HL-60 (cell line): Measurements from ENCODE around the gene SKIC8.
A peak's percentile ranks its signal among the peaks of the same experiment; 100 is the strongest.

Source experiments
- DNase-seq, 2 experiments: peaks; one replicate each; pipeline ENCODE4 v3.0.0-alpha.2; 2010 to 2020; ENCODE audit warnings: low read depth in 1 of 2, low spot score in 1 of 2
- H3K27ac ChIP-seq: fragments of 250-450 bp; sonication (Bioruptor Pico); replicated peaks from 2 replicates; pipeline ENCODE4 v1.5.1; 2020; ENCODE audit warnings: mild to moderate bottlenecking, moderate library complexity
- H3K27me3 ChIP-seq: fragments of 250-450 bp; sonication (Bioruptor Pico); 2 replicates; pipeline ENCODE4 v1.5.1; 2021; ENCODE audit warnings: mild to moderate bottlenecking, moderate library complexity; ENCODE audit not compliant: insufficient read depth, poor library complexity, severe bottlenecking
- H3K4me3 ChIP-seq: replicated peaks from 2 replicates; pipeline ENCODE4 v1.5.1; 2011; ENCODE audit warnings: mild to moderate bottlenecking, control low read depth, low read length; ENCODE audit not compliant: insufficient read depth
- CTCF ChIP-seq: IDR thresholded peaks from one replicate; pipeline ENCODE4 v1.5.1; 2011; ENCODE audit warnings: low read length, control low read depth, inconsistent platforms; ENCODE audit not compliant: insufficient read depth
- GABPA ChIP-seq: IDR thresholded peaks from 2 replicates; pipeline ENCODE4 v1.6.1; 2012; ENCODE audit warnings: low read depth
- POLR2AphosphoS5 ChIP-seq: IDR thresholded peaks from 2 replicates; pipeline ENCODE4 v1.6.1; 2012; ENCODE audit warnings: low read depth
- REST ChIP-seq: IDR thresholded peaks from 2 replicates; pipeline ENCODE4 v1.6.1; 2012; ENCODE audit warnings: low read depth; ENCODE audit not compliant: insufficient replicate concordance
- SPI1 ChIP-seq: IDR thresholded peaks from 2 replicates; pipeline ENCODE4 v1.6.1; 2012; ENCODE audit warnings: low read depth, mild to moderate bottlenecking, borderline replicate concordance

SKIC8 gene

GRCh38 chr15:78319588-78319987 lies 20.2 kb upstream of the SKIC8 start:
- Histone ChIP-seq H3K27me3 (no peaks in the 10 kb centered on the region), H3K4me3 (no peak overlapping the region), H3K27ac (no peak overlapping the region)
- DNase-seq: no peak
- TF ChIP-seq GABPA (no peak), CTCF (no peak), POLR2AphosphoS5 (no peak), SPI1 (no peak), REST (no peak)

- peak in 1 of 2 experiments; percentile 25 for DNase-seq
- Histone ChIP-seq H3K27me3 (no peaks in the 10 kb centered on the region), H3K27ac (no peak overlapping the region), H3K4me3 (no peak overlapping the region)
- TF ChIP-seq CTCF (peak; percentile 3), SPI1 (no peak)
Measured at GRCh38 chr15:78317145-78317836, 17.9 kb upstream of the SKIC8 start.

- no peak for DNase-seq
- TF ChIP-seq CTCF (no peak), GABPA (no peak), REST (no peak), POLR2AphosphoS5 (no peak), SPI1 (no peak)
- no peak overlapping the region for H3K4me3 ChIP-seq
- no peak overlapping the region for H3K27ac ChIP-seq
- H3K27me3 ChIP-seq: no peaks in the 10 kb centered on the region
Measured at GRCh38 chr15:78316283-78317083, 17.1 kb upstream of the SKIC8 start.
